Lung (tissue), 16 donors: Measurements from ENCODE around the gene HIRA. TPM values are rescaled to one million over a fixed set of nuclear protein-coding genes. Genes with fewer than 3 reads are reported as not detected.
A peak's percentile ranks its signal among the peaks of the same experiment; 100 is the strongest.

Experiments
- ATAC-seq: fragments of 200-7000 bp; cut with Tn5 transposase; one replicate; pipeline ENCODE4 v1.9.1; 2020; ENCODE audit warnings: moderate number of reproducible peaks; ENCODE audit not compliant: insufficient read depth, low FRiP score
- DNase-seq, 3 donors: peaks; one replicate each; pipeline ENCODE4 v3.0.0-alpha.2; 2013 to 2017
- H3K27ac ChIP-seq, 2 donors: one replicate each; pipeline ENCODE4 v1.5.1; 2013; ENCODE audit warnings: mild to moderate bottlenecking in 2 of 2, moderate library complexity in 2 of 2, control low read depth in 1 of 2, inconsistent platforms in 1 of 2, low read depth in 1 of 2, low read length in 1 of 2
- H3K27me3 ChIP-seq, 3 donors: one replicate each; pipeline ENCODE4 v1.5.1; 2013; ENCODE audit warnings: low read length in 2 of 3; ENCODE audit not compliant: control insufficient read depth in 3 of 3, insufficient read depth in 3 of 3
- H3K36me3 ChIP-seq, 4 donors: one replicate each; pipeline ENCODE4 v1.5.1; 2013; ENCODE audit warnings: low read length in 4 of 4, mild to moderate bottlenecking in 1 of 4, moderate library complexity in 1 of 4; ENCODE audit not compliant: control insufficient read depth in 4 of 4, insufficient read depth in 4 of 4
- H3K4me1 ChIP-seq, 5 donors: one replicate each; pipeline ENCODE4 v1.5.1; 2013; ENCODE audit warnings: low read length in 5 of 5, mild to moderate bottlenecking in 2 of 5, moderate library complexity in 1 of 5; ENCODE audit not compliant: control insufficient read depth in 5 of 5, insufficient read depth in 5 of 5
- H3K4me3 ChIP-seq: one replicate; pipeline ENCODE4 v1.5.1; 2013; ENCODE audit warnings: mild to moderate bottlenecking, control low read depth, moderate library complexity
- H3K9ac ChIP-seq, 2 donors: one replicate each; pipeline ENCODE4 v1.5.1; 2013; ENCODE audit warnings: low read length in 2 of 2, control low read depth in 1 of 2; ENCODE audit not compliant: insufficient read depth in 1 of 2
- H3K9me3 ChIP-seq, 4 donors: one replicate each; pipeline ENCODE4 v1.5.1; 2013; ENCODE audit warnings: low read length in 3 of 4, mild to moderate bottlenecking in 1 of 4, moderate library complexity in 1 of 4; ENCODE audit not compliant: control insufficient read depth in 4 of 4, insufficient read depth in 3 of 4
- CTCF ChIP-seq: IDR thresholded peaks from 2 replicates; pipeline ENCODE4 v1.5.1; 2012; ENCODE audit warnings: mild to moderate bottlenecking; ENCODE audit errors: control extremely low read depth, extremely low read depth
- WGBS, 2 donors: extraction: QIAGEN DNeasy Blood & Tissue Kit; methylation state at CpG; one replicate each; pipeline ENCODE4 v1.1.7; 2013; 5-methylcytosine and 5-hydroxymethylcytosine counted together
- long read RNA-seq, 5 donors: transcript quantifications; one replicate each; lab custom pipeline, GENCODE V29; 2026
- polyA plus RNA-seq, 2 donors: library from polyadenylated mRNA; stranded (reverse); fragments of 200-250 nt; gene quantifications; one replicate each; pipeline ENCODE4 v1.2.1, GENCODE V29; 2013
- total RNA-seq, 2 donors: library from RNA; depleted of rRNA in 1 of 2; stranded (reverse); fragments of >200 nt in 1 of 2; gene quantifications; one replicate each; pipeline ENCODE4 v1.2.1, GENCODE V29; 2014 to 2021
- donor health status: control.
- donor health status: control.
- donor health status: Bipolar disorder and iron deficiency.
- donor health status: healthy.
- donor health status: DM: yes; HTN: yes; CAD: no.

HIRA gene, protein sequence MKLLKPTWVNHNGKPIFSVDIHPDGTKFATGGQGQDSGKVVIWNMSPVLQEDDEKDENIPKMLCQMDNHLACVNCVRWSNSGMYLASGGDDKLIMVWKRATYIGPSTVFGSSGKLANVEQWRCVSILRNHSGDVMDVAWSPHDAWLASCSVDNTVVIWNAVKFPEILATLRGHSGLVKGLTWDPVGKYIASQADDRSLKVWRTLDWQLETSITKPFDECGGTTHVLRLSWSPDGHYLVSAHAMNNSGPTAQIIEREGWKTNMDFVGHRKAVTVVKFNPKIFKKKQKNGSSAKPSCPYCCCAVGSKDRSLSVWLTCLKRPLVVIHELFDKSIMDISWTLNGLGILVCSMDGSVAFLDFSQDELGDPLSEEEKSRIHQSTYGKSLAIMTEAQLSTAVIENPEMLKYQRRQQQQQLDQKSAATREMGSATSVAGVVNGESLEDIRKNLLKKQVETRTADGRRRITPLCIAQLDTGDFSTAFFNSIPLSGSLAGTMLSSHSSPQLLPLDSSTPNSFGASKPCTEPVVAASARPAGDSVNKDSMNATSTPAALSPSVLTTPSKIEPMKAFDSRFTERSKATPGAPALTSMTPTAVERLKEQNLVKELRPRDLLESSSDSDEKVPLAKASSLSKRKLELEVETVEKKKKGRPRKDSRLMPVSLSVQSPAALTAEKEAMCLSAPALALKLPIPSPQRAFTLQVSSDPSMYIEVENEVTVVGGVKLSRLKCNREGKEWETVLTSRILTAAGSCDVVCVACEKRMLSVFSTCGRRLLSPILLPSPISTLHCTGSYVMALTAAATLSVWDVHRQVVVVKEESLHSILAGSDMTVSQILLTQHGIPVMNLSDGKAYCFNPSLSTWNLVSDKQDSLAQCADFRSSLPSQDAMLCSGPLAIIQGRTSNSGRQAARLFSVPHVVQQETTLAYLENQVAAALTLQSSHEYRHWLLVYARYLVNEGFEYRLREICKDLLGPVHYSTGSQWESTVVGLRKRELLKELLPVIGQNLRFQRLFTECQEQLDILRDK
- total RNA-seq (10 to 100 TPM; 15.8 to 27.2 TPM), polyA plus RNA-seq (10 to 100 TPM in 1 of 2 donors, 1 to 10 TPM in 1; 7.5 to 18.8 TPM)
- long read RNA-seq, donor 1, full-length matches to known transcripts = 2 of 2 reads
- long read RNA-seq, donor 1, partial matches to known transcripts = 0 of 2 reads
- long read RNA-seq, donor 1, other reads (novel, unspliced or antisense) = 0 of 2 reads
- long read RNA-seq, donor 2 = 0 reads
- long read RNA-seq, donor 3, full-length matches to known transcripts = 2 of 2 reads
- long read RNA-seq, donor 3, partial matches to known transcripts = 0 of 2 reads
- long read RNA-seq, donor 3, other reads (novel, unspliced or antisense) = 0 of 2 reads
- long read RNA-seq, donor 4 = 0 reads
- long read RNA-seq, donor 5, full-length matches to known transcripts = 3 of 3 reads
- long read RNA-seq, donor 5, partial matches to known transcripts = 0 of 3 reads
- long read RNA-seq, donor 5, other reads (novel, unspliced or antisense) = 0 of 3 reads

GRCh38 chr22:19431649-19432132, at the start of gene HIRA:
HIRA (minus strand) TSS chr22:19431733; CDS start chr22:19431476, 257 bp downstream.
- H3K27me3 ChIP-seq = no peaks in the 10 kb centered on the region
- H3K9ac ChIP-seq = peak within 1 kb of the TSS; percentile 73 to 84
- peak within 1 kb of the TSS; percentile 95 for H3K4me3 ChIP-seq
- no peak for TF ChIP-seq CTCF
- H3K9me3 ChIP-seq = no peaks in the 10 kb centered on the region
- H3K4me1 ChIP-seq = peaks cover 4 to 22% (median 9%) of the 10 kb centered on the region in 5 donors
- WGBS, 2 donors = 0% methylated on average over 54 to 66 of the region's 66 CpGs
- ATAC-seq = peak; percentile 85
- H3K27ac ChIP-seq = peak within 1 kb of the TSS; percentile 94 to 99
- DNase-seq = peak; percentile 77 to 84 (median 83)
- peaks cover 4 to 12% (median 6%) of the 10 kb centered on the region in 4 donors for H3K36me3 ChIP-seq

- DNase-seq = no peak
- no peak overlapping the region for H3K27ac ChIP-seq
- no peaks in the 10 kb centered on the region for H3K9me3 ChIP-seq
- WGBS, 2 donors = 59 to 76% methylated on average over 10 of the region's 10 CpGs
- peaks cover 0 to 3% (median 0%) of the 10 kb centered on the region in 4 donors for H3K36me3 ChIP-seq
- H3K4me3 ChIP-seq = no peak overlapping the region
- TF ChIP-seq CTCF = no peak
- ATAC-seq = no peak
- no peak overlapping the region for H3K9ac ChIP-seq
- H3K4me1 ChIP-seq = peaks cover 0 to 21% (median 3%) of the 10 kb centered on the region in 5 donors
- H3K27me3 ChIP-seq = no peaks in the 10 kb centered on the region
Observed at GRCh38 chr22:19480789-19481188, 49.3 kb upstream of the HIRA start.

DNA sequence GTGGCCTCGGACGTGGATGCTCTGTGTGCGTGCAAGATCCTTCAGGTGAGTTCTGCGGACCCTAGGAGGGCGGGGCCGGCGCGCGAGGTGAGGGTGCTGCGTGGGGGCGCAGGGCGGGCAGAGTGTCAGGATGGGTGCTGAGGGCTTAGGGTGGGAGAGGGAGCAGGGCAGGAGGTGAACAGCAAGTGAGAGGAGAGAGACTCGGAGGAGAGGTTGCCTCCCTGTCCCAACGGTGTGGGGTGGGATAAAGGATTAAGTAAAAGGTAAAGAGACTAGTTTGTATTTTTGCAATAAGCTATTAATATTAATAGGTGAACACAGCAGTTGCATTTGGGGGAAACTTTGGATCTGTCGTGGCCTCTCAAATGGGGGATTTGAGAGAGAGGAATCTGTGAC, 48.6 kb upstream of the HIRA start:
- peaks cover 0 to 21% (median 3%) of the 10 kb centered on the region in 5 donors for H3K4me1 ChIP-seq
- no peak for ATAC-seq

More for the DNA sequence above, 48.6 kb upstream of the HIRA start:
- H3K27me3 ChIP-seq = no peaks in the 10 kb centered on the region
- DNase-seq = no peak
- H3K9ac ChIP-seq = no peak overlapping the region
- WGBS, 2 donors = 0 to 1% methylated on average over 15 of the region's 15 CpGs
- no peaks in the 10 kb centered on the region for H3K9me3 ChIP-seq
- no peak for TF ChIP-seq CTCF
- H3K4me3 ChIP-seq = peak overlapping the region; percentile 36
- no peak overlapping the region for H3K27ac ChIP-seq
- peaks cover 0 to 3% (median 2%) of the 10 kb centered on the region in 4 donors for H3K36me3 ChIP-seq
